GM23338 (cell line): Measurements from ENCODE around the gene AKR1C2. TPM values are rescaled to one million over a fixed set of nuclear protein-coding genes. Genes with fewer than 3 reads are reported as not detected.
"Not testable (repeated sequence)": the region's sequence is repeated elsewhere in the genome, so short reads cannot be mapped to it uniquely, and the experiment has no call there.

Source experiments
- ATAC-seq: fragments of 200-7000 bp; cut with Tn5 transposase; 3 replicates; pipeline ENCODE4 v1.9.1; 2020
- DNase-seq: peaks from one replicate; pipeline ENCODE4 v3.0.0-alpha.2; 2015; ENCODE audit warnings: low spot score
- H2AFZ ChIP-seq: fragments of 200-600 bp; sonication (generic); 2 replicates; pipeline ENCODE4 v1.8.0; 2016; ENCODE audit warnings: antibody characterized with exemption, mild to moderate bottlenecking, moderate library complexity
- H3F3A ChIP-seq: fragments of 200-600 bp; sonication (generic); replicated peaks from 2 replicates; pipeline ENCODE4 v1.8.0; 2017; ENCODE audit warnings: antibody characterized with exemption, mixed run types, low read depth
- H3K27ac ChIP-seq: fragments of 200-600 bp; sonication (generic); 2 replicates; pipeline ENCODE4 v1.6.1; 2016; ENCODE audit warnings: low read depth
- H3K27me3 ChIP-seq: fragments of 200-600 bp; sonication (generic); 2 replicates; pipeline ENCODE4 v1.8.0; 2016; ENCODE audit warnings: mild to moderate bottlenecking, mixed run types, moderate library complexity; ENCODE audit not compliant: insufficient read depth
- H3K36me3 ChIP-seq: fragments of 200-600 bp; sonication (generic); 2 replicates; pipeline ENCODE4 v1.8.0; 2016; ENCODE audit warnings: mild to moderate bottlenecking; ENCODE audit not compliant: insufficient read depth
- H3K4me1 ChIP-seq: fragments of 200-600 bp; sonication (generic); 2 replicates; pipeline ENCODE4 v1.8.0; 2016; ENCODE audit warnings: mild to moderate bottlenecking, moderate library complexity; ENCODE audit not compliant: insufficient read depth
- H3K4me2 ChIP-seq: fragments of 200-600 bp; sonication (generic); 2 replicates; pipeline ENCODE4 v1.7.1; 2017; ENCODE audit warnings: mixed run types
- H3K4me3 ChIP-seq: fragments of 200-600 bp; sonication (generic); 2 replicates; pipeline ENCODE4 v1.6.1; 2016; ENCODE audit warnings: mixed run types
- H3K79me2 ChIP-seq: fragments of 200-600 bp; sonication (generic); replicated peaks from 2 replicates; pipeline ENCODE4 v1.8.0; 2017; ENCODE audit warnings: mild to moderate bottlenecking; ENCODE audit not compliant: insufficient read depth
- H3K9me2 ChIP-seq: fragments of 200-600 bp; sonication (generic); 2 replicates; pipeline ENCODE4 v1.8.0; 2017; ENCODE audit not compliant: insufficient read depth
- H4K20me1 ChIP-seq: fragments of 200-600 bp; sonication (generic); replicated peaks from 2 replicates; pipeline ENCODE4 v1.8.0; 2017; ENCODE audit warnings: mild to moderate bottlenecking; ENCODE audit not compliant: insufficient read depth
- H3K27ac Mint-ChIP-seq: 2 replicates; pipeline ENCODE4 v1.8.0; 2020; ENCODE audit warnings: inconsistent platforms, mild to moderate bottlenecking, moderate library complexity, mixed read lengths
- H3K27me3 Mint-ChIP-seq: 3 replicates; pipeline ENCODE4 v1.8.0; 2022; ENCODE audit warnings: low read depth, mild to moderate bottlenecking, moderate library complexity, mixed read lengths, inconsistent platforms; ENCODE audit not compliant: insufficient read depth, poor library complexity
- H3K36me3 Mint-ChIP-seq: 3 replicates; pipeline ENCODE4 v1.8.0; 2021; ENCODE audit warnings: low read depth, mild to moderate bottlenecking, inconsistent platforms, moderate library complexity, mixed read lengths
- H3K4me1 Mint-ChIP-seq: 3 replicates; pipeline ENCODE4 v1.8.0; 2020; ENCODE audit warnings: mild to moderate bottlenecking, inconsistent platforms, mixed read lengths
- H3K4me3 Mint-ChIP-seq: 3 replicates; pipeline ENCODE4 v1.8.0; 2021; ENCODE audit warnings: moderate library complexity, mild to moderate bottlenecking, inconsistent platforms, mixed read lengths
- H3K9me3 Mint-ChIP-seq: 3 replicates; pipeline ENCODE4 v1.8.0; 2020; ENCODE audit warnings: moderate library complexity, mild to moderate bottlenecking, inconsistent platforms, mixed read lengths
- CREB1 ChIP-seq: fragments of 250-450 bp; sonication (Bioruptor Pico); IDR thresholded peaks from 2 replicates; pipeline ENCODE4 v1.5.0; 2020; ENCODE audit warnings: low read depth, mild to moderate bottlenecking, moderate library complexity
- ETS1 ChIP-seq: IDR thresholded peaks from 2 replicates; pipeline ENCODE4 v1.6.1; 2016; ENCODE audit warnings: antibody characterized with exemption
- EZH2 ChIP-seq: fragments of 200-600 bp; sonication (generic); IDR thresholded peaks from one replicate; pipeline ENCODE4 v1.8.0; 2017; ENCODE audit warnings: antibody characterized with exemption, mild to moderate bottlenecking, low read depth; ENCODE audit not compliant: unreplicated experiment
- EZH2phosphoT487 ChIP-seq: fragments of 200-600 bp; sonication (generic); IDR thresholded peaks from one replicate; pipeline ENCODE4 v1.8.1; 2018; ENCODE audit warnings: antibody characterized with exemption; ENCODE audit not compliant: unreplicated experiment
- JUNB ChIP-seq: IDR thresholded peaks from one replicate; pipeline ENCODE4 v1.6.1; 2016; ENCODE audit warnings: antibody characterized with exemption; ENCODE audit not compliant: unreplicated experiment
- NANOG ChIP-seq: IDR thresholded peaks from 2 replicates; pipeline ENCODE4 v1.6.1; 2016; ENCODE audit warnings: antibody characterized with exemption, borderline replicate concordance
- POLR2AphosphoS5 ChIP-seq: IDR thresholded peaks from 2 replicates; pipeline ENCODE4 v1.6.1; 2016; ENCODE audit warnings: antibody characterized with exemption, low read depth
- REST ChIP-seq: IDR thresholded peaks from one replicate; pipeline ENCODE4 v1.6.1; 2018; ENCODE audit warnings: antibody characterized with exemption; ENCODE audit not compliant: unreplicated experiment
- STAT1 ChIP-seq: IDR thresholded peaks from one replicate; pipeline ENCODE4 v1.6.1; 2016; ENCODE audit warnings: antibody characterized with exemption; ENCODE audit not compliant: unreplicated experiment
- ZNF114 ChIP-seq: fragments of 250-450 bp; sonication (Bioruptor Pico); IDR thresholded peaks from 2 replicates; pipeline ENCODE4 v1.5.0; 2020; ENCODE audit warnings: mild to moderate bottlenecking, moderate library complexity
- ZNF331 ChIP-seq: fragments of 250-450 bp; sonication (Bioruptor Pico); IDR thresholded peaks from 2 replicates; pipeline ENCODE4 v1.5.0; 2020; ENCODE audit warnings: low read depth, mild to moderate bottlenecking, moderate library complexity
- polyA plus RNA-seq: library from polyadenylated mRNA; unstranded; fragments of >200 nt; fragmentation: Nextera tagmentation; extraction: Ambion mirVana; gene quantifications from 2 replicates; pipeline ENCODE4 v1.2.1, GENCODE V29; 2016
- total RNA-seq: library from RNA; depleted of rRNA; stranded (reverse); fragments of >200 nt; shearing (Covaris generic); gene quantifications from 2 replicates; pipeline ENCODE4 v1.2.3, GENCODE V29; 2014
- TF ChIP-seq, protein P1 (sequence below), 2 experiments: fragments of 200-600 bp in 1 of 2; sonication (generic) in 1 of 2; conservative IDR thresholded peaks; 2 replicates each; pipeline versions ENCODE4 v1.5.1 to v1.6.1; 2016 to 2017; ENCODE audit warnings: antibody characterized with exemption in 2 of 2, low read depth in 2 of 2, mild to moderate bottlenecking in 2 of 2, moderate library complexity in 1 of 2

AKR1C2 gene
- total and polyA plus RNA-seq, 2 experiments from 2014 or later, result 0.35 to 0.86 TPM

DNA sequence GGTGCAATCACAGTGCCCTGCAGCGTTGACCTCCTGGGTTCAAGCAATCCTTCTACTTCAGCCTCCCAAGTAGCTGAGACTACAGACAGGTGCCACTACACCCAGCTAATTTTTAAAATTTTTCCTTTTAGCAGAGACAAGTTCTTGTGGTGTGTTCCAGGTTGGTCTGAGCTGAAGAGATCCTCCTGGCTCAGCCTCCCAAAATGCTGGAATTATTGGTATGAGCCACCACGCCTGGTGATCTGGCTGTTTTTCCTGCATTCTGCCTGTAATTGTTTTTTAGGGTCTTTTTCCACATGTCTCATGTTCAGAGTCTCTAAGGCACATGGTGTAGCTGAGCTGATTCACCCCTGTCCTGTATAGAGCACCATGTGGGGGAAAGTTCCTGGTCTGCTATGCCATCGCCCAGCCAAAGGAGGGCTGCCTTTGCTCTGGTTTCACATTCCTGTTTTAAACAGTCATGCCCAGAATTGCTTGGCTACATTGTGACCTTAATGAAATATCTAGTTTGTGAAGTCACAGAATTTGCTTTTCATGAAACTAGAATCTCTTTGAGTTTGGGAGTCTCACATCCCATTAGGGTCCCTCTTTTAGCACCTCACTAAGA, 15.1 kb upstream of the AKR1C2 start:
- H3K36me3 ChIP-seq, H3K27me3 Mint-ChIP-seq, H2AFZ ChIP-seq, DNase-seq, H3K27me3 ChIP-seq, H3K27ac Mint-ChIP-seq, H3K4me2 ChIP-seq, H3K4me3 Mint-ChIP-seq, H4K20me1 ChIP-seq, H3K36me3 Mint-ChIP-seq, H3K27ac ChIP-seq, H3F3A ChIP-seq, H3K79me2 ChIP-seq, H3K4me3 ChIP-seq, H3K9me3 Mint-ChIP-seq: not testable (repeated sequence)
- TF ChIP-seq, protein P1, sequence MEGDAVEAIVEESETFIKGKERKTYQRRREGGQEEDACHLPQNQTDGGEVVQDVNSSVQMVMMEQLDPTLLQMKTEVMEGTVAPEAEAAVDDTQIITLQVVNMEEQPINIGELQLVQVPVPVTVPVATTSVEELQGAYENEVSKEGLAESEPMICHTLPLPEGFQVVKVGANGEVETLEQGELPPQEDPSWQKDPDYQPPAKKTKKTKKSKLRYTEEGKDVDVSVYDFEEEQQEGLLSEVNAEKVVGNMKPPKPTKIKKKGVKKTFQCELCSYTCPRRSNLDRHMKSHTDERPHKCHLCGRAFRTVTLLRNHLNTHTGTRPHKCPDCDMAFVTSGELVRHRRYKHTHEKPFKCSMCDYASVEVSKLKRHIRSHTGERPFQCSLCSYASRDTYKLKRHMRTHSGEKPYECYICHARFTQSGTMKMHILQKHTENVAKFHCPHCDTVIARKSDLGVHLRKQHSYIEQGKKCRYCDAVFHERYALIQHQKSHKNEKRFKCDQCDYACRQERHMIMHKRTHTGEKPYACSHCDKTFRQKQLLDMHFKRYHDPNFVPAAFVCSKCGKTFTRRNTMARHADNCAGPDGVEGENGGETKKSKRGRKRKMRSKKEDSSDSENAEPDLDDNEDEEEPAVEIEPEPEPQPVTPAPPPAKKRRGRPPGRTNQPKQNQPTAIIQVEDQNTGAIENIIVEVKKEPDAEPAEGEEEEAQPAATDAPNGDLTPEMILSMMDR (conservative IDR thresholded peaks at IDR 0.05; ENCODE audit: low read depth in 2 of 2), result peak in 1 of 2 experiments; percentile 26; a peak in 1 of 4 replicates
- peaks cover 23% of the 10 kb centered on the region for H3K4me1 ChIP-seq
- peak; percentile 78 for ATAC-seq
- H3K4me1 Mint-ChIP-seq, result peaks cover 18% of the 10 kb centered on the region
- H3K9me2 ChIP-seq, result peaks cover 11% of the 10 kb centered on the region

- peaks cover 18% of the 10 kb centered on the region for H3K4me1 Mint-ChIP-seq
- H3K27ac Mint-ChIP-seq, result peak overlapping the region; percentile 33; the same call in 1 of the 2 replicates
- Histone ChIP-seq H2AFZ (no peak overlapping the region), H3K27ac (no peak overlapping the region), H3K4me2 (0 out of 2 replicates have a peak overlapping the region, but pooled peaks have one; percentile 49), H3K4me3 (no peak overlapping the region), H3K9me2 (peaks cover 11% of the 10 kb centered on the region), H3F3A (no peaks in the 10 kb centered on the region), H3K36me3 (no peaks in the 10 kb centered on the region), H4K20me1 (no peaks in the 10 kb centered on the region), H3K79me2 (no peaks in the 10 kb centered on the region), H3K4me1 (peaks cover 23% of the 10 kb centered on the region), H3K27me3 (no peaks in the 10 kb centered on the region)
- no peak overlapping the region for H3K4me3 Mint-ChIP-seq
- ATAC-seq (no peak), DNase-seq (no peak)
- H3K36me3 Mint-ChIP-seq, result no peaks in the 10 kb centered on the region
- H3K9me3 Mint-ChIP-seq, result no peaks in the 10 kb centered on the region
- peaks cover 3% of the 10 kb centered on the region for H3K27me3 Mint-ChIP-seq
- TF ChIP-seq ZNF331 (CRISPR knock-in tag), result no peak
- no peak for TF ChIP-seq NANOG
- TF ChIP-seq JUNB, result no peak
- TF ChIP-seq POLR2AphosphoS5, result no peak
- TF ChIP-seq EZH2, result no peak
- no peak for TF ChIP-seq CREB1
- no peak for TF ChIP-seq EZH2phosphoT487
- TF ChIP-seq REST, result no peak
- no peak for TF ChIP-seq STAT1
- TF ChIP-seq ETS1, result no peak
- no peak for TF ChIP-seq ZNF114 (CRISPR knock-in tag)
- TF ChIP-seq, protein P1 (conservative IDR thresholded peaks at IDR 0.05; ENCODE audit: low read depth in 2 of 2), result no peak
Observed at GRCh38 chr10:5018134-5018533, 14.5 kb upstream of the AKR1C2 start.
